Activated CD8-positive, alpha-beta memory T cell treated with anti-CD3 and anti-CD28 coated beads for 4 hours (primary cell): ENCODE measurements around the gene GNB4.

Source experiments
- DNase-seq, 2 donors: peaks; one replicate each; pipeline ENCODE4 v3.0.0-alpha.2; 2020; ENCODE audit warnings: low read depth in 2 of 2

The GNB4 gene

DNA sequence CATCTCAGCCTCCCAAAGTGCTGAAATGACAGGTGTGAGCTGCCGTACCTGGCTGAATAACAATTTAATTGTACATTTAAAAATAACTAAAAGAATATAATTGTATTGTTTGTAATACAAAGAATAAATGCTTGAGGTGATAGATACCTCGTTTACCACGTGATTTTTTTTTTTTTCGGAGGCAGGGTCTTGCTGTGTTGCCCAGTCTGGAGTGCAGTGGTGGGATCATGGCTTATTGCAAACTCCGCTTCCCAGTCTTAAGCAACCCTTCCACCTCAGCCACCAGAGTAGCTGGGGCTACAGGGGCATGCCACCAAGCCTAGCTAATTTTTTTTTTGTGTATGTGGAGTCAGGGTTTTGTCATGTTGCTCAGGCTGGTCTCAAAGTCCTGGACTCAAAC, 87.9 kb downstream of the GNB4 start:
- no peak for DNase-seq

DNA sequence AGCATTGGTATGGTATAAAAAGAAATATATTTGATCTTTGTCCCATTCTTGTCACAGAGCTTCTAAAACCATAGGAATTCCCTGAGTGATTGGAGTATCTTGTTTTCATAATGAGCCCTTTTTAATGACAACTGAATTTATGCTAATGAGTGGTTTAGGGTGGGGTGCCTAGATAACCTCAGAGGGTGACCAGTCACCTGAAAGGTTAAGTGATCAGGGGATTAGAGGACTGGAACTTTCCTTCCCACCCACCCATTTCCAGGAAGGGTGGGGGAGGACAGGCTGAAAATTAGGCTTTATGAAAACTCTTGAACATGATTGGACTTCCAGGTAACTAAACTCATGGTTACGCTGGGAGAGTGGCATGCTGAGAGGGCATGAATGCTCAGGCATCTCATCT, 95.3 kb downstream of the GNB4 start:
- no peak for DNase-seq

DNA sequence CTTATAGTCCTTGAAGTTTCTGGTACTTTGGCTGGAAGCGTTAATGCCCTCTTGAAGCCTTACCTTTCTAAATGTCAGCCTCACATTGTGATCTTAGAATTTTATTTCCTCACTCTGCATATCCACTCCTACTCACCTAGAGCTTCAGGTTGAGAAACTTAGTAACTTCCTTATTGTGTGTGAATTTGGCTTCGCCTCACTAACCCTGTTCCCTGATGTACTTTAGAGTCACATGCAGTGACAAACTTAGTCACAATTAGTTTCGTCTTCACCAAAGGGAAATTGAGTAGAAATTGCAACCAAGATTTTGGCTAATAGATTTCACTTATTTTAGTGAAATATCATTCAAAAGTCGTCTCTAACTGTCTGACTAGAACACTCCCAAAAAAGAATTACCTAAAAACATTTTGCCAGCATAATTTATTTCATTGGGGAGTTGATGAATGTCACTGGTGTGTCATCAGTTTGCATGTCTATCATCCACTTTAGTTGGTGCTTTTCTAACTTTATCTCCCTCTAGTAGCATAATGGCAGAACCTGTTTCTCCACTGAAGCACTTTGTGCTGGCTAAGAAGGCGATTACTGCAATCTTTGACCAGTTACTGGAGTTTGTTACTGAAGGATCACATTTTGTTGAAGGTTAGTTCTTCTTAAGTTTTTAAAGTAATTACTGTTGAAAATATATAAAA, 102.8 kb downstream of the GNB4 start:
- no peak for DNase-seq

DNA sequence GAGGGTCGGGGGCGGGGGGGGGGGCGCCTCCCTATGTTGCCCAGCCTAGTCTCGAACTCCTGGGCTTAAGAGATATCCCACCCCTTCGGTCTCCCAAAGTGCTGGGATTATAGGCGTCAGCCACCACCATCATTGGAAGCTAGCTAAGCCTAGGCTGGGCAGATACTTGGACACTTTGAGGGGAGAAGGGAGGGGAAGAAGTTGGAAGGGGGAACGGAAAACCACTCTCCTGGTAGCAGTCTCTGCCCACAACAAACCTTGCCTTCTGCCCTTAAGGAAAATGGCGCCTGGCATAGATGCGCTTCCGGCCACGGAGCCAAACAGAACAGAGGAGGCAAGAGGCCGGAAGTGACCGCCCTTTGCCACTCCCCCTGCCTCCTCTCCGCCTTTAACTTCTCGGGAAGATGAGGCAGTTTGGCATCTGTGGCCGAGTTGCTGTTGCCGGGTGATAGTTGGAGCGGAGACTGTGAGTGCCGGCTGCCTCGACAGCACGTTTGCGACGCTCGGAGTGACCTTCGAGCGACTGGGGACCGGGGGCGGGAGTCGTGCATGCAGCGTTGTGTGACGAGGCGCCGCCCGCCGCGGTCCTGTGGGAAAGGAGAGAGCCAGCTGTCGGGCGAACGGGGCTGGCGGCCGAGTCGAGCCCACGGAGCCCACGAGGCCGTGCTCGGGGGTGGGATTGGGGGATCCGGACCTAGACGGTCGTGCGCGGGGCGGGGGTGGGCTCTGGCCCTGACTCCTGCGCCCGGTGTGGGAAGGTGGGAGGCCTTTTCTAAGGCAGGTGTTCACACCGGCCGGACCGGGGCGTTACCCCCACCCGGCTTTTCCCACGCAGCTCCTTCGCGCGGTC, 103.7 kb downstream of the GNB4 start, which contains the start of gene MFN1:
Gene MFN1, plus strand, starts transcription at position 365 of the 850 bp plus-strand sequence. CDS start 1,143 bp downstream, outside the sequence.
- peak; percentile 73 to 79 for DNase-seq
